T-helper 17 cell (primary cell): ENCODE measurements around the gene SLC16A6. TPM values are rescaled to one million over a fixed set of nuclear protein-coding genes. Genes with fewer than 3 reads are reported as not detected.

Experiments
- ATAC-seq: fragments of 150-1000 bp; cut with Tn5 transposase; 2 replicates; pipeline ENCODE4 v1.10.0; 2021; ENCODE audit warnings: mild to moderate bottlenecking, moderate library complexity
- DNase-seq, 3 donors: peaks; one replicate each; pipeline versions ENCODE4 v3.0.0 to v3.0.0-alpha.2; 2020 to 2021
- H3K9me3 ChIP-seq: one replicate; pipeline ENCODE4 v1.7.0; 2013; ENCODE audit warnings: low read length, mild to moderate bottlenecking; ENCODE audit not compliant: control insufficient read depth, poor library complexity, severe bottlenecking
- H3K27ac Mint-ChIP-seq: one replicate; pipeline ENCODE4 v1.8.0; 2022; ENCODE audit warnings: mild to moderate bottlenecking, moderate library complexity, mixed read lengths
- H3K27me3 Mint-ChIP-seq: one replicate; pipeline ENCODE4 v1.8.0; 2022; ENCODE audit warnings: mixed read lengths
- H3K36me3 Mint-ChIP-seq: one replicate; pipeline ENCODE4 v1.8.0; 2022; ENCODE audit warnings: low read depth, mixed read lengths
- H3K4me1 Mint-ChIP-seq: one replicate; pipeline ENCODE4 v1.8.0; 2022; ENCODE audit warnings: mild to moderate bottlenecking, mixed read lengths
- H3K4me3 Mint-ChIP-seq: one replicate; pipeline ENCODE4 v1.8.0; 2022; ENCODE audit warnings: mild to moderate bottlenecking, moderate library complexity, mixed read lengths
- total RNA-seq, 4 donors: library from RNA in 2 of 4; stranded (reverse) in 2 of 4; gene quantifications; one replicate each; pipeline ENCODE4 v1.2.3 and lab custom pipeline; 2022 to 2026

Gene SLC16A6
- total RNA-seq, 2 donors from 2014 or later = 6.4 to 9.8 TPM

DNA sequence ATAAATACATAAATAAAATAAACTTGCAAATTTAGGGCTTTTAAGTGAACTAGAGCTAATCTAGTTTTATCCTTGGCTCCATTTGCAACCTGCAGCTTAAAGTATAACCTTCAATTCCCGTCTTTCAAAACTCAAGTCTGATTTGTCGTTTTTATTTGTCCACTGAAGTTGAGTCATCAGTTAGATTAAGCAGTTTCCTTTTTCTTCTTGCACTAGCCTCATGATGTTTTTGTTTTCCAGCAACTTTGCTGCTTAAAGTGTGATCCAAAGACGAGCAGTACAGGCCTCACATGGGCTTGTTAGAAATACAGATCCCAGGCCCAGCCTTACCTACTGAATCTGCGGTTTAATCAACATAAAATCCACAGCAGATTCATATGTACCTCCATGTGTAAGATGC is 14.2 kb upstream of the SLC16A6 start:
- Mint-ChIP-seq H3K27me3 (no peaks in the 10 kb centered on the region), H3K4me3 (no peak overlapping the region), H3K27ac (no peak overlapping the region), H3K4me1 (peaks cover 12% of the 10 kb centered on the region), H3K36me3 (peaks cover 3% of the 10 kb centered on the region)
- DNase-seq (no peak), ATAC-seq (no peak)
- no peaks in the 10 kb centered on the region for H3K9me3 ChIP-seq

DNA sequence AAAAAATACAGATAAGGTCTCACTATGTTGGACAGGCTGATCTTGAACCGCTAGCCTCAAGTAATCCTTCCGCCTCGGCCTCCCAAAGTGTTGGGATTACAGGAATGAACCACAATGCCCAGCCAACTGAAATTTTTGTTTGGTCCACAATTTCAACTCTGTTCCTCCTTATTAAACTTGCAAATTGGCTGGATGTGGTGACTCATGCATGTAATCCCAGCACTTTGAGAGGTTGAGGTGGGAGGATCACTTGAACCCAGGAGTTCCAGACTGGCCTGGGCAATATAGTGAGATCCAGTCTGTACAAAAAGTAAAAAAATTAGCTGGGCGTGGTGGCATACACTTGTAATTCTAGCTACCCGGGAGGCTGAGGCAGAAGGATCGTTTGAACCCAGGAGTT is 13.8 kb upstream of the SLC16A6 start:
- H3K27me3 Mint-ChIP-seq = no peaks in the 10 kb centered on the region
- H3K4me1 Mint-ChIP-seq = peaks cover 10% of the 10 kb centered on the region
- no peak for DNase-seq
- peaks cover 3% of the 10 kb centered on the region for H3K36me3 Mint-ChIP-seq
- no peak overlapping the region for H3K27ac Mint-ChIP-seq
- H3K4me3 Mint-ChIP-seq = no peak overlapping the region
- H3K9me3 ChIP-seq = no peaks in the 10 kb centered on the region
- ATAC-seq = no peak

DNA sequence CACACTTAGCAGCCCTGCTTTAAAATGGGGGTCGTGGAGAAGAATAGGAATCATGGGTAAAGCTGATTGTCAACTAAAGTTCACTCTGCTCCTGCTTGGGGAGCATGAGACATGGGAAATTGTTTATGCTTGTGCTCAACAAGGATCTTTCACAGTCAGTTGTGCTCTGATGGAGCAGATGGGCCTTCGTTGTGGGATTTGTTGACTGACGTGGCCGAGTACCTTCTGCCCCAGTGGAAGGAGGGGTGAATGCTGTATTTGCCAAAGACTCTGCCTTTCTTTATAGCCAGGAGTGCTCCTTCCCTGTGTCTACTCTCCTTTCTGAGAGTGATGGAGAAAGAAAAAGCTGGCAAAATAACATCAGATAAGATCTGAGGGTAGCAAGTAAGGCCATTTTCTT is 11.7 kb upstream of the SLC16A6 start:
- Mint-ChIP-seq H3K36me3 (peaks cover 5% of the 10 kb centered on the region), H3K27me3 (no peaks in the 10 kb centered on the region), H3K4me1 (peaks cover 11% of the 10 kb centered on the region), H3K27ac (no peak overlapping the region), H3K4me3 (no peak overlapping the region)
- ATAC-seq = no peak
- no peak for DNase-seq
- H3K9me3 ChIP-seq = no peaks in the 10 kb centered on the region

DNA sequence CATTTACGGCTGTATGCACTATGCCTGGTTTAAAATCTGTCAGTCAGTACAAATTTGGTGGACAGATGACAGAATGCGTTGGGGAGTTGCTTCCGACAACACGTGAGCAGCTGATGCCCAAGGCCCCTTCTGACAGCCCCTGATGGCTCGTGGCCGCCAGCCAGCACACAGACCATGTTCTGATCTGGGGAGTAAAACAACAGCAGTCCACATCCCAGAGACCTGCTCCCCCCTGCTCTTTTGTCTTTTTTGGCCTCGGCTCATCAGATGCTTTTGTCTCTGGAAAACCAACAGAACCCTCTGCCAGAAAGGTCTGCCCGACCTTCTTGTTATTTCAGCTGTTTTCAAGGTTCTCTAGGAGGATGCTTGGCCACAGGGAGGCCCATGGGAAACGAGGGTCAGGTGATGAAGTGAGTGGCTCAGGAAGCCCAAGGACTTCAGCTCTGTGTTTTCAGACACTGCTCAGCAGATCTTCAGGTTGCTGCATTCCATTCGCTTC is 11.2 kb upstream of the SLC16A6 start:
- H3K9me3 ChIP-seq = no peaks in the 10 kb centered on the region
- peaks cover 13% of the 10 kb centered on the region for H3K4me1 Mint-ChIP-seq

DNA sequence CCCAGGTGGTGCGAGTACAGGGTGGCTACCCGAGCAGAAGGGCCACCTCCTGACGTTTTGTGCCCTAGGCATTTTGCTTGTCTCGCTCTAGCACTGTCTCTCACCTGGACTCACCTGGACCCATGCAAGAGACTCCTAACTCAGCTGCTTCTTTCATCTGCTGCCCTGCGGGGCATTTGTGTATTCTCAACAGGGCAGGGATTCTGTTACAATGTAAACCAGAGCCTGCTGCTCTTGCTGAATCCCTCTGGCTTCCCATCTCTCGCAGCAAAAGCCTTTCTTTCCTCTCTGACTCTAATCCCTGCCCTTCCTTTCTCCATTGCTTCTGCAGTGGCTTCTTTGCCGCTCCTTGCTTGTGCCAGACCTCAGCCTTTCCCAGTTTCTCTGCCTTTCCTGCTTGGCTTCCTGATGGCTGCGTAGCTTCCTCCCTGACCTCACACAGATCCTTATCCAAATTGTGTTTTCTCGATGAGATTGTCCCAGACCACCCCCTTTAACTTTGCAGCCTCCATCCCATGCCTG is 10.6 kb upstream of the SLC16A6 start:
- H3K9me3 ChIP-seq = no peaks in the 10 kb centered on the region
- Mint-ChIP-seq H3K4me3 (no peak overlapping the region), H3K27me3 (no peaks in the 10 kb centered on the region), H3K27ac (no peak overlapping the region), H3K4me1 (peaks cover 19% of the 10 kb centered on the region), H3K36me3 (peaks cover 5% of the 10 kb centered on the region)
- ATAC-seq (no peak), DNase-seq (no peak)

More for the DNA sequence above, 11.2 kb upstream of the SLC16A6 start:
- Mint-ChIP-seq H3K4me3 (no peak overlapping the region), H3K27ac (no peak overlapping the region), H3K36me3 (peaks cover 5% of the 10 kb centered on the region), H3K27me3 (no peaks in the 10 kb centered on the region)
- ATAC-seq = no peak
- no peak for DNase-seq

DNA sequence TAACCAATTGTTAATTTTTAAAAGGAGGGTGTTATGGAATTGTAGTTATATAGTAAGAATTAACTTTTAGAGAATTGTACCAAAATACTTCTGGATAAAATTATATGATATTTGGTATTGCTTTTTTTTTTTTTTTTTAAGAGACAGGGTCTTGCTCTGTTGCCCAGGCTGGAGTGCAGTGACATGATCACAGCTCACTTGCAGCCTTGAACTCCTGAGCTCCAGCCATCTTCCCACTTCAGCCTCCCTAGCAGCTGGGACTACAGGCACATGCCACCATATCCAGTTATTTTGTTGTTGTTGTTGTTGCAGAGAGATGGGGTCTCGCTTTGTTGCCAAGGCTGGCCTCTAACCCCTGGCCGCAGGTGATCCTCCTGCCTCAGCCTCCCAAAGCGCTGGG is 8.9 kb upstream of the SLC16A6 start:
- ATAC-seq (no peak), DNase-seq (no peak)
- Mint-ChIP-seq H3K4me3 (no peak overlapping the region), H3K27me3 (no peaks in the 10 kb centered on the region), H3K27ac (no peak overlapping the region), H3K4me1 (peaks cover 28% of the 10 kb centered on the region), H3K36me3 (peaks cover 5% of the 10 kb centered on the region)
- H3K9me3 ChIP-seq = no peaks in the 10 kb centered on the region

DNA sequence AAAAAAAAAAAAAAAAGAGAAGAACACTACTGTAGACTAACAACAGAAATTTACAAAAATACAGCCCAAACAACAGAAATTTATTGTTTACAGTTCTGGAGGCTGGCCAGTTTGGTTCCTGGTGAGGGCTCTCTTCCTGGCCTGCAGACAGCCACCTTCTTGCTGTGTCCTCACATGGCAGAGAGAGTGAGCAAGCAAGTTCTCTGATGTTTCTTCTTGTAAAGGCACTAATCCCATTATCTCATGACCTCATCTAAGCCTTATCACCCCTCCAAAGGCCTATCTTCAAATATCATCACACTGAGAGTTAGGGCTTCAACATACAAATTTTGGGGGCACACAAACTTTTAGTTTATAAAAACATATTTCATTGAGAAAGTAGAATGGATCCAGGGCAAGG is 7.7 kb upstream of the SLC16A6 start:
- Mint-ChIP-seq H3K36me3 (peaks cover 5% of the 10 kb centered on the region), H3K4me3 (no peak overlapping the region), H3K27ac (peak overlapping the region; percentile 95), H3K27me3 (no peaks in the 10 kb centered on the region), H3K4me1 (peaks cover 31% of the 10 kb centered on the region)
- DNase-seq (no peak), ATAC-seq (no peak)
- no peaks in the 10 kb centered on the region for H3K9me3 ChIP-seq

DNA sequence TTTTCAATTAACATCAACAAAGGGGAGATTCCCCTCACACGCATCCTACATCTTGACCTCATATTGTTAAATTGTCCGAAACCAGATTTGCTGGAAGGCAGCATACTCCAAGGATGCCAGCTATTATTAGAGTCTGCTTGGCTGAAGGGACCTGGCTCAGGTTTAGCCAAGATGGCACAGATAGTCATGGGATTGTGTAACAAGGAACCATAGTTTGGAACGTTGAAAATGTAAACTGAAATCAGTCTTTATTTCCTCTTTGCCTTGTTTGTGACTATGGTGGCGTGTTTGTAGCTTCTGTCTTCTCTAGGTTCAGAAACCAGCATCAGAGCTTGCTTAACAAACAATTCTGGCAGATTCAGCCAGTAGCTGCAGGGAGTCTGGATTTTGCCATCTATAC is 6.3 kb upstream of the SLC16A6 start:
- no peaks in the 10 kb centered on the region for H3K9me3 ChIP-seq
- H3K27me3 Mint-ChIP-seq = no peaks in the 10 kb centered on the region
- DNase-seq = no peak
- peaks cover 42% of the 10 kb centered on the region for H3K4me1 Mint-ChIP-seq
- peak overlapping the region; percentile 95 for H3K27ac Mint-ChIP-seq
- ATAC-seq = peak; percentile 6
- peak overlapping the region; percentile 88 for H3K4me3 Mint-ChIP-seq
- H3K36me3 Mint-ChIP-seq = peaks cover 5% of the 10 kb centered on the region

DNA sequence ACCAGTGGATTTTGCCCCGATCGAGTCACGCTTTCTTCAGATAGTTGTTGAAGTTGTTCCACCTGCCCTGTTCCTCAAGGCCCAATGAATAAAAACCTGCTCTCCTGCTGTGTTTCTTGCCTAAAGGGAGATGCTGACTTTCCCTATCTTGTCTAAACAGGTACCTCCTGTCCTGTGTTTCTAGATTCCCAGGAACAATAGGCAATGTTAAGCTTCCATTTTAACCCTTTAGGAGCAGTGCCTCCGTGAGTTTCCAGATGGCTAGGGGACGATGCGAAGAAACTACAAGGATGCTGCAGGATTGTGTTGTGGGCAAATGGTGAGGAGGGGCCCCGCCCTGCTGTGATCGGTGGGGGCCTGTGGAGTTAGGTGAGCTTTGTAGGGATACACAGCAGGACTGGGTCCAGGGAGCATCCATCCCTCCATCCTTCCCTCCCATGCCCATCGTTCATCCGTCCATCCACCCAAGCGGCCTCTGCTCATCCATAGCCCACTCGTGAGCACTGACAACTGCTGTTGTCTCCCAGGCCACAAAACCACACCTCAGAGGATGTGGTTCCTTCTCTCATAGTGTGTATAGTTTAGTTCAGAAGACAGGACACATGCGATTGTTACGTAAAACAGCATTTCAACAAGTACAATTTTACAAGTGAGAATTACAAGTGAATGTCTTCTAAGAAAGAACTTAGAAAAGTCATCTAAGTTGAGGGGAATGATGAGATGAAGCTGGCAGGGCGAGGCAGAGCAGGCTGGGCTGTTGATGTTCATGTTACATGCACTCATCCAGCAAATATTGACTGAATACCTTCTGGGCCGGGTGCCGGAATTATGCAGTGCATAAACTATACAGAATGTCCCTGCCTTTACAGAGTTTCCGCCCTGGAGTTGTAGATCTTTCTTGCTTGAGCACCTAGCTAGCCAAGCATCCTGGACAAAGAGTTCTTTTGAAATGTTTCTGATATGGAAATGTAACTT is 5.6 kb upstream of the SLC16A6 start:
- Mint-ChIP-seq H3K36me3 (peaks cover 2% of the 10 kb centered on the region), H3K4me3 (peak overlapping the region; percentile 88), H3K27me3 (no peaks in the 10 kb centered on the region), H3K27ac (peak overlapping the region; percentile 95), H3K4me1 (peaks cover 40% of the 10 kb centered on the region)
- H3K9me3 ChIP-seq = no peaks in the 10 kb centered on the region
- ATAC-seq (peak; percentile 62), DNase-seq (peak in 2 of 3 donors; percentile 33 to 43)

DNA sequence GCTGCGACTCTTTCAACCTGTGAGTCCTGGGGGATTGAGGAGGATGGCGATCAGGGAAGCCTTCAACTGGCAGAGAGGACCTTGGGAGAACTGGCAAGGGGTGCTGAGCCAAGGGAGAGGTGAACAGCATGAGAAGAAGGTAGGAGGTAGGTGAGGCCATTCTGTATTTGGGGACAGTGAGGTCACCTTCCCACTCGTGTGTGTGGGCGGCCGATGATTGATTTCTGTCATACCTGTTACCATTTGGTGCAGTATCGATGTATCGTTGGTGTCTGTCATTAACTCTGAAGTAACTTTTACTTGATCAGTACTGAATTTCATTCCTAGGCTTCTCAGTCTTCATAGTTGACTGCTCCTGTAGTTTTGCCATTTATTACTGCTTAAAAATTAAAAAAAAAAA is 4.2 kb upstream of the SLC16A6 start:
- peaks cover 2% of the 10 kb centered on the region for H3K36me3 Mint-ChIP-seq
- H3K4me1 Mint-ChIP-seq = peaks cover 43% of the 10 kb centered on the region
- ATAC-seq = no peak

DNA sequence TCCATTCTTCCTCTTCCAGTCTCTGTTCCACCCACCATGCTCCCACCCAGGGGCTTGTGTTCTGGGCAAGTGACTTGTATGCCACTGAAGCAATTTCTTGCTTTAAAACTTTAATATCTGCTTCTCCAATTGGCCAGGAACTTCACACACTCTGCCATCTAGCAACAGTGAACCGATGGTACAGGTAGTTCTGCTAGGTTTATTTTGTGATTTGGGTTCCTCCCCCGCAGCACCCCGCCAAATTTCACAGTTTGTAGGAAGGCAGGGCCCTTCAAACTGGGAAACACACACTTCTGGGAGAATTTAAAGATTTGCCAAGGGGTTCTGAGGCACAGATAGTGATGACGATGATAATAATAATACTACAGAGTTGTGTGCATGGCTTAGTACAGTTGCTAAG is 3.7 kb upstream of the SLC16A6 start:
- no peak for DNase-seq
- no peaks in the 10 kb centered on the region for H3K9me3 ChIP-seq
- Mint-ChIP-seq H3K36me3 (peaks cover 2% of the 10 kb centered on the region), H3K4me3 (peak overlapping the region; percentile 47), H3K27me3 (no peaks in the 10 kb centered on the region), H3K4me1 (peaks cover 47% of the 10 kb centered on the region), H3K27ac (peak overlapping the region; percentile 63)
- ATAC-seq = no peak

More for the DNA sequence above, 4.2 kb upstream of the SLC16A6 start:
- Mint-ChIP-seq H3K27ac (peak overlapping the region; percentile 63), H3K27me3 (no peaks in the 10 kb centered on the region), H3K4me3 (peak overlapping the region; percentile 47)
- no peaks in the 10 kb centered on the region for H3K9me3 ChIP-seq
- no peak for DNase-seq

DNA sequence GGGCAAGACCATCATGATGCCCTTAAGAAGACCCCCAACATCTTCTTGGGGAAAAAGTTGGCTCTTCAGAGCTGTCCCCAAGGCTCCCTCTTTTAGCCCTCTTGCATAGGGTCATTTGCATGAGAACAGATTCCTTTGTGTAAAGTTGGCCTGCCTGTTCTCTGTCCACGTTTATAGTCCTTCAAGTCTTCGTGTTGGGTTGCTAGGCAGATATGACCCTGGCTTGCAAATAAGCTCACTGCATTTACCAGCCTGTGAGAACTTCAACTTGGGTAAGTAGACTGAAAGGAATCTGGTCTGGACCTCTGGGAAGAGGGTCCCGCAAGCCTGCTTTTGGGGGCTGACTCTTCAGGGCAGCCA is 3.2 kb upstream of the SLC16A6 start:
- H3K4me3 Mint-ChIP-seq = no peak overlapping the region
- H3K9me3 ChIP-seq = no peaks in the 10 kb centered on the region
- no peak for ATAC-seq
- DNase-seq = no peak
- H3K27ac Mint-ChIP-seq = no peak overlapping the region
- peaks cover 46% of the 10 kb centered on the region for H3K4me1 Mint-ChIP-seq
- H3K36me3 Mint-ChIP-seq = no peaks in the 10 kb centered on the region
- no peaks in the 10 kb centered on the region for H3K27me3 Mint-ChIP-seq

DNA sequence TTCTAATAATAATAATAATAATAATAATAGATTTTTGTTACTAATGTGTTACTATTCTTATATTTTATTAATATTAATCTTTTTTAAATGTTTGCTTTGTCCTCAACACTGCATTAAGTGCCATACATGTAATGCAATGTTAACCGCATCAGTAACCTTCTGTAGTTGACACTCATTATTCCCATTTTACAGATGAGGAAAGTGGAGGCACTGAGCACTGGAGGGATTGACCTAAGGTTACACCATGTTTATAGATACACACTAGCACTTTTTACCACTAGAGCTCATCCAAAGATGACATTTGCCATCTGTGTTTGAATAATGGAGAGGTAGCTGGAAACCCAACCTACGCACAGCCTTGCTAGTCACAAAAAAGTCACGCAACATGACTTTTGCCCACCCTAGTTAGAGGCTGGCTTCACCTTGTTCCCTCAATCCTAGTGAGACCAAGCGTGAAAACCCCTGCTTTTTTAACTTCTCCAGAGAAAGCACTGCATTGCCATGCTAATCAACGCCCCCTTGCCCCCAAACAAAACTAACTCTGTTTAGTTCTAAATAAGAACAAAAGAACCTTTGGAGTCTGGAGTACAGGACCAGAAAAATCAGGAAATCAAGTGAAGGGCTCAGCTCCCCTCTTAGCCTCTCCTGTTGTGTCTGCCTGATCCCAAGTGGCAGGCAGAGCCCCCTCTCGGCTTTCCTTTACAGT is 2.7 kb upstream of the SLC16A6 start:
- DNase-seq (no peak), ATAC-seq (no peak)
- no peaks in the 10 kb centered on the region for H3K36me3 Mint-ChIP-seq
- H3K9me3 ChIP-seq = no peaks in the 10 kb centered on the region
- H3K4me3 Mint-ChIP-seq = no peak overlapping the region
- no peak overlapping the region for H3K27ac Mint-ChIP-seq
- H3K27me3 Mint-ChIP-seq = no peaks in the 10 kb centered on the region
- peaks cover 50% of the 10 kb centered on the region for H3K4me1 Mint-ChIP-seq
